HEK293T (cell line): ENCODE data around the gene CCR1.

Source experiments
- ELF4 ChIP-seq: fragments of 450-650 bp; IDR thresholded peaks from 2 replicates; pipeline ENCODE4 v1.6.1; 2017; ENCODE audit warnings: antibody characterized with exemption
- FOXK2 ChIP-seq: fragments of 450-650 bp; IDR thresholded peaks from 2 replicates; pipeline ENCODE4 v1.6.1; 2016; ENCODE audit warnings: mild to moderate bottlenecking
- HDGF ChIP-seq: fragments of 450-650 bp; IDR thresholded peaks from 2 replicates; pipeline ENCODE4 v1.6.1; 2017; ENCODE audit warnings: antibody characterized with exemption, borderline replicate concordance
- PKNOX1 ChIP-seq: fragments of 450-650 bp; IDR thresholded peaks from 2 replicates; pipeline ENCODE4 v1.6.1; 2016
- SUZ12 ChIP-seq: fragments of 450-650 bp; IDR thresholded peaks from 2 replicates; pipeline ENCODE4 v1.6.1; 2016; ENCODE audit warnings: mild to moderate bottlenecking
- ZNF384 ChIP-seq: fragments of 450-650 bp; IDR thresholded peaks from 2 replicates; pipeline ENCODE4 v1.6.1; 2016

DNA sequence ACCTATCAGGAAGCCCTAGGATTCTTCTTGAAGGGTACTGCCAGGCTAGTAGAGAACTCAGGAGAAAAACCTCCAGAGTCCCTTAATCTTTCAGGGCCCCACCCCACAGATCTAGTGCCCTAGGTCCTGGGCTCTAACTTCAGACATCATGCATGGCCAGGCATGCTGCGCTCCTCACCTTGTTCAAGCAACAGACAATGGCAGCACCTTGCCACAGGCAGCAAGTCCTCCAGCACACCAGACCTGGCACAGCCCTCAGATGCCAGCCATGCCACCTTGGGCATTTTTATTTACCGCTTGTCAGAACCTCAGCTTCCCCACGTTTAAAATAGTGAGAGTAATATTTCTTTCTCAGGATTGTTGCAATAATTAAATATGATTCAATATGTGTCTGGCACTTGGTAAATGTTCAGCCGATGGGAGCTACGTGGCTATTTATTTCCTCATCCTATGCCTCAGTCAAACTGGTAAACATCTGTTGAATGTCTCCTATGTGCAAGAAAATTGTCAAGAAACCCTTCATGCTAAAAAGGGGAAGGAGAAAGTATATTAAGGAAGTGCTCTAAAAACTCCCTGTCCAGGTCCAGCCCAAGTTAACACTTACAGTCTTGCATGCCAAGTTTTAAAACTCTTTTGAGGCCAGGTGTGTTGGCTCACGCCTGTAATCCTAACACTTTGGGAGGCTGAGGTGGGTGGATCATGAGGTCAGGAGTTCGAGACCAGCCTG lies 14.5 kb upstream of the CCR1 start:
- TF ChIP-seq ELF4 (no peak), FOXK2 (no peak), PKNOX1 (no peak), SUZ12 (no peak), ZNF384 (no peak), HDGF (no peak)
